CD4-positive, alpha-beta memory T cell (primary cell): ENCODE results near the gene DUSP22. TPM values are rescaled to one million over a fixed set of nuclear protein-coding genes. Genes with fewer than 3 reads are reported as not detected.

Experiments
- CTCF ChIA-PET: fragments of 350-600 bp; sonication (Branson Sonifier 250); formaldehyde crosslinking; loops from one replicate; lab custom pipeline; 2021; ENCODE audit warnings: inconsistent platforms; ENCODE audit not compliant: partially characterized antibody; lab: Charles Lee
- POLR2A ChIA-PET: fragments of 350-600 bp; sonication (Branson Sonifier 250); formaldehyde crosslinking; loops from one replicate; lab custom pipeline; 2021; ENCODE audit not compliant: partially characterized antibody; lab: Charles Lee
- DNase-seq, 5 donors: peaks; one replicate each; pipeline versions ENCODE4 v3.0.0 to v3.0.0-alpha.2; 2020 to 2022; ENCODE audit warnings: mixed read lengths in 1 of 5
- H3K27ac ChIP-seq: one replicate; pipeline ENCODE4 v1.7.0; 2013; ENCODE audit warnings: low read depth, low read length
- H3K27me3 ChIP-seq: 2 replicates; pipeline ENCODE4 v1.7.0; 2013; ENCODE audit warnings: mild to moderate bottlenecking, low read length, moderate library complexity; ENCODE audit not compliant: insufficient read depth
- H3K36me3 ChIP-seq: 2 replicates; pipeline ENCODE4 v1.7.0; 2013; ENCODE audit warnings: mild to moderate bottlenecking, low read length, moderate library complexity; ENCODE audit not compliant: insufficient read depth
- H3K4me1 ChIP-seq: 2 replicates; pipeline ENCODE4 v1.7.0; 2013; ENCODE audit warnings: mild to moderate bottlenecking, low read length, moderate library complexity; ENCODE audit not compliant: insufficient read depth
- H3K4me3 ChIP-seq, 2 donors: one replicate each; pipeline ENCODE4 v1.7.0; 2013; ENCODE audit warnings: low read length in 2 of 2, mild to moderate bottlenecking in 1 of 2
- H3K9me3 ChIP-seq, 2 donors: one replicate each; pipeline ENCODE4 v1.7.0; 2013; ENCODE audit warnings: low read length in 2 of 2, control low read depth in 1 of 2; ENCODE audit not compliant: control insufficient read depth in 1 of 2
- H3K27ac Mint-ChIP-seq, 7 donors: one replicate each; pipeline ENCODE4 v1.8.0; 2020 to 2021; ENCODE audit warnings: mixed read lengths in 7 of 7, mild to moderate bottlenecking in 6 of 7, inconsistent platforms in 3 of 7, moderate library complexity in 3 of 7
- H3K27me3 Mint-ChIP-seq, 2 donors: one replicate each; pipeline ENCODE4 v1.8.0; 2020 to 2021; ENCODE audit warnings: mixed read lengths in 2 of 2
- H3K36me3 Mint-ChIP-seq, 2 donors: one replicate each; pipeline ENCODE4 v1.8.0; 2020 to 2021; ENCODE audit warnings: mixed read lengths in 2 of 2, inconsistent platforms in 1 of 2, mild to moderate bottlenecking in 1 of 2
- H3K4me1 Mint-ChIP-seq, 4 donors: one replicate each; pipeline ENCODE4 v1.8.0; 2020 to 2021; ENCODE audit warnings: mixed read lengths in 4 of 4, mild to moderate bottlenecking in 1 of 4
- H3K4me3 Mint-ChIP-seq, 8 donors: one replicate each; pipeline ENCODE4 v1.8.0; 2020 to 2021; ENCODE audit warnings: mixed read lengths in 8 of 8, mild to moderate bottlenecking in 7 of 8, moderate library complexity in 6 of 8, inconsistent platforms in 3 of 8
- H3K9me3 Mint-ChIP-seq, 8 donors: one replicate each; pipeline ENCODE4 v1.8.0; 2020 to 2021; ENCODE audit warnings: mixed read lengths in 8 of 8, mild to moderate bottlenecking in 5 of 8, inconsistent platforms in 3 of 8, moderate library complexity in 1 of 8
- intact Hi-C: fragments of 100-400 bp; cut with micrococcal nuclease; formaldehyde crosslinking; loops from one replicate; pipeline ENCODE4 v1.15.1; 2023
- polyA plus RNA-seq, 2 donors: library from polyadenylated mRNA; unstranded; fragments of 300-500 nt; fragmentation: Illumina TruSeq; gene quantifications; one replicate each; pipeline ENCODE4 v1.2.3, GENCODE V29; 2021
- total RNA-seq, 2 experiments: library from RNA; stranded (reverse); gene quantifications; one replicate each; pipeline ENCODE4 v1.2.3, GENCODE V29; 2021

Gene DUSP22
- total and polyA plus RNA-seq, 4 experiments from 2014 or later, result 32.8 to 49.4 (median 38.9) TPM

- intact Hi-C loops, result no loop called here
- H3K27me3 Mint-ChIP-seq, result no peaks in the 10 kb centered on the region
- Histone ChIP-seq H3K36me3 (no peaks in the 10 kb centered on the region), H3K27me3 (no peaks in the 10 kb centered on the region), H3K27ac (no peak overlapping the region), H3K4me3 (no peak overlapping the region), H3K9me3 (peaks cover 0 to 5% of the 10 kb centered on the region in 2 donors), H3K4me1 (no peaks in the 10 kb centered on the region)
- POLR2A ChIA-PET, result interaction anchor here (1.1 kb wide), 1 partner anchor 11 kb away, joined by 3 read pairs; no protein-coding TSS in a partner anchor
- H3K4me1 Mint-ChIP-seq, result peaks cover 0 to 4% (median 1%) of the 10 kb centered on the region in 4 donors
- no peak overlapping the region for H3K4me3 Mint-ChIP-seq
- no peak for DNase-seq
- peaks cover 19 to 21% of the 10 kb centered on the region in 2 donors for H3K36me3 Mint-ChIP-seq
- CTCF ChIA-PET, result interaction anchor here (0.6 kb wide), 1 partner anchor 252 kb away, joined by 4 read pairs; no protein-coding TSS in a partner anchor
- no peak overlapping the region for H3K27ac Mint-ChIP-seq
- H3K9me3 Mint-ChIP-seq, result peaks cover 0 to 3% (median 0%) of the 10 kb centered on the region in 8 donors
Measured at GRCh38 chr6:305371-306206, 13.3 kb downstream of the DUSP22 start.

GRCh38 chr6:306641-307061, 14.4 kb downstream of the DUSP22 start:
- intact Hi-C loops, result no loop called here
- H3K9me3 ChIP-seq, result peaks cover 0 to 5% of the 10 kb centered on the region in 2 donors
- H3K4me3 ChIP-seq, result no peak overlapping the region
- Mint-ChIP-seq H3K4me3 (no peak overlapping the region), H3K9me3 (peaks cover 0 to 3% (median 0%) of the 10 kb centered on the region in 8 donors), H3K27ac (no peak overlapping the region), H3K27me3 (no peaks in the 10 kb centered on the region), H3K4me1 (peaks cover under 1 to 8% (median 3%) of the 10 kb centered on the region in 4 donors), H3K36me3 (peaks cover 20 to 21% of the 10 kb centered on the region in 2 donors)
- H3K36me3 ChIP-seq, result no peaks in the 10 kb centered on the region
- POLR2A ChIA-PET, result no interaction called here
- no peak overlapping the region for H3K27ac ChIP-seq
- DNase-seq, result no peak
- no peaks in the 10 kb centered on the region for H3K4me1 ChIP-seq
- CTCF ChIA-PET, result no interaction called here
- H3K27me3 ChIP-seq, result no peaks in the 10 kb centered on the region

GRCh38 chr6:307065-307814, 15.0 kb downstream of the DUSP22 start:
- CTCF ChIA-PET, result interaction anchor here (1.0 to 1.5 kb wide), 2 partner anchors 8 to 11 kb away, joined by 4 to 5 read pairs; no protein-coding TSS in a partner anchor
- Mint-ChIP-seq H3K36me3 (peaks cover 24 to 27% of the 10 kb centered on the region in 2 donors), H3K4me1 (peaks cover 2 to 14% (median 7%) of the 10 kb centered on the region in 4 donors)

GRCh38 chr6:307874-308273, 15.6 kb downstream of the DUSP22 start:
- ChIA-PET CTCF (interaction anchor here (1.0 to 1.5 kb wide), 2 partner anchors 9 to 10 kb away, joined by 4 to 5 read pairs; no protein-coding TSS in a partner anchor), POLR2A (no interaction called here)
- Histone ChIP-seq H3K9me3 (peaks cover 0 to 5% of the 10 kb centered on the region in 2 donors), H3K27ac (no peak overlapping the region), H3K4me1 (peaks cover 7% of the 10 kb centered on the region), H3K4me3 (no peak overlapping the region), H3K27me3 (no peaks in the 10 kb centered on the region), H3K36me3 (no peaks in the 10 kb centered on the region)
- Mint-ChIP-seq H3K27ac (no peak overlapping the region), H3K9me3 (peaks cover 0 to 3% (median 0%) of the 10 kb centered on the region in 8 donors), H3K27me3 (no peaks in the 10 kb centered on the region), H3K36me3 (peaks cover 25 to 27% of the 10 kb centered on the region in 2 donors), H3K4me3 (no peak overlapping the region), H3K4me1 (peaks cover 6 to 20% (median 11%) of the 10 kb centered on the region in 4 donors)
- no peak for DNase-seq
- intact Hi-C loops, result no loop called here

More at GRCh38 chr6:307065-307814, 15.0 kb downstream of the DUSP22 start:
- Mint-ChIP-seq H3K9me3 (peaks cover 0 to 3% (median 0%) of the 10 kb centered on the region in 8 donors), H3K4me3 (no peak overlapping the region), H3K27ac (no peak overlapping the region), H3K27me3 (no peaks in the 10 kb centered on the region)
- H3K36me3 ChIP-seq, result no peaks in the 10 kb centered on the region
- no peak overlapping the region for H3K4me3 ChIP-seq
- peaks cover 1% of the 10 kb centered on the region for H3K4me1 ChIP-seq
- POLR2A ChIA-PET, result no interaction called here
- H3K27me3 ChIP-seq, result no peaks in the 10 kb centered on the region
- H3K27ac ChIP-seq, result no peak overlapping the region
- intact Hi-C loops, result no loop called here
- H3K9me3 ChIP-seq, result peaks cover 0 to 5% of the 10 kb centered on the region in 2 donors
- DNase-seq, result no peak

- intact Hi-C loops, result no loop called here
- peaks cover 0 to 3% (median 0%) of the 10 kb centered on the region in 8 donors for H3K9me3 Mint-ChIP-seq
- no peak overlapping the region for H3K4me3 Mint-ChIP-seq
- H3K4me3 ChIP-seq, result no peak overlapping the region
- H3K36me3 Mint-ChIP-seq, result peaks cover 26 to 27% of the 10 kb centered on the region in 2 donors
- H3K36me3 ChIP-seq, result no peaks in the 10 kb centered on the region
- no peak overlapping the region for H3K27ac Mint-ChIP-seq
- POLR2A ChIA-PET, result no interaction called here
- H3K27me3 ChIP-seq, result no peaks in the 10 kb centered on the region
- peaks cover 9 to 25% (median 16%) of the 10 kb centered on the region in 4 donors for H3K4me1 Mint-ChIP-seq
- H3K27ac ChIP-seq, result no peak overlapping the region
- peaks cover 12% of the 10 kb centered on the region for H3K4me1 ChIP-seq
- no peak for DNase-seq
- no peaks in the 10 kb centered on the region for H3K27me3 Mint-ChIP-seq
- CTCF ChIA-PET, result interaction anchor here (1.0 to 1.5 kb wide), 3 partner anchors 9 to 283 kb away, joined by 3 to 5 read pairs (median 4); no protein-coding TSS in a partner anchor
- peaks cover 0 to 5% of the 10 kb centered on the region in 2 donors for H3K9me3 ChIP-seq
Measured at GRCh38 chr6:308307-308706, 16.0 kb downstream of the DUSP22 start.

- peaks cover 27% of the 10 kb centered on the region in 2 donors for H3K36me3 Mint-ChIP-seq
- H3K4me3 ChIP-seq, result no peak overlapping the region
- intact Hi-C loops, result no loop called here
- no peaks in the 10 kb centered on the region for H3K27me3 ChIP-seq
- H3K4me1 Mint-ChIP-seq, result peaks cover 10 to 27% (median 17%) of the 10 kb centered on the region in 4 donors
- H3K4me1 ChIP-seq, result peaks cover 14% of the 10 kb centered on the region
- POLR2A ChIA-PET, result interaction anchor here (0.6 kb wide), 1 partner anchor 444 kb away, joined by 3 read pairs; no protein-coding TSS in a partner anchor
- H3K9me3 Mint-ChIP-seq, result peaks cover 0 to 3% (median 0%) of the 10 kb centered on the region in 8 donors
- H3K9me3 ChIP-seq, result peaks cover 0 to 5% of the 10 kb centered on the region in 2 donors
- CTCF ChIA-PET, result interaction anchor here (1.0 to 1.5 kb wide), 2 partner anchors 9 to 283 kb away, joined by 3 to 5 read pairs; no protein-coding TSS in a partner anchor
- H3K27me3 Mint-ChIP-seq, result no peaks in the 10 kb centered on the region
- H3K36me3 ChIP-seq, result no peaks in the 10 kb centered on the region
- no peak for DNase-seq
- H3K4me3 Mint-ChIP-seq, result no peak overlapping the region
- H3K27ac ChIP-seq, result no peak overlapping the region
- no peak overlapping the region for H3K27ac Mint-ChIP-seq
Measured at GRCh38 chr6:308768-309167, 16.5 kb downstream of the DUSP22 start.
